Lower leg skin (tissue), 3 donors: ENCODE measurements around the gene SLC43A2.

ENCODE experiments used
- POLR2A ChIP-seq, 2 donors: fragments of 450-650 bp; IDR thresholded peaks; one replicate each; pipeline ENCODE4 v1.6.1; 2016 to 2017; ENCODE audit warnings: antibody characterized with exemption in 2 of 2, mild to moderate bottlenecking in 1 of 2, moderate library complexity in 1 of 2
- TF ChIP-seq, protein P1 (sequence below), 3 donors: fragments of 450-650 bp; IDR thresholded peaks; one replicate each; pipeline ENCODE4 v1.5.1; 2016; ENCODE audit warnings: antibody characterized with exemption in 3 of 3, mild to moderate bottlenecking in 3 of 3, moderate library complexity in 2 of 3

DNA sequence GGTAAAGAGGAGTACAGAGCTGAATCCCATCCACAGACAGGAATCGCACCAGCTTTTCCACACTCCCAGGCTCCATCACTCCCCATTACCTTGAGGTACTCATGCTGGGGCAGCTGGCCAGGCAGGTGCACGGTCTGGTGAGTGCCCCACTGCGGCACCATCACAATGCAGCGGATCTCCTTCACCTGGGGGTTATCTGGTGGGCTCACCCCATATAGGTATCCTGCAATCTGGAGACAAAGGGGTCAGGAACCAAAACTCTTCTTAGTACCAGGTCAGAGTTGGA is 22.9 kb upstream of the SLC43A2 start:
- TF ChIP-seq POLR2A (IDR thresholded peaks at IDR 0.05), result no peak
- TF ChIP-seq, protein P1, sequence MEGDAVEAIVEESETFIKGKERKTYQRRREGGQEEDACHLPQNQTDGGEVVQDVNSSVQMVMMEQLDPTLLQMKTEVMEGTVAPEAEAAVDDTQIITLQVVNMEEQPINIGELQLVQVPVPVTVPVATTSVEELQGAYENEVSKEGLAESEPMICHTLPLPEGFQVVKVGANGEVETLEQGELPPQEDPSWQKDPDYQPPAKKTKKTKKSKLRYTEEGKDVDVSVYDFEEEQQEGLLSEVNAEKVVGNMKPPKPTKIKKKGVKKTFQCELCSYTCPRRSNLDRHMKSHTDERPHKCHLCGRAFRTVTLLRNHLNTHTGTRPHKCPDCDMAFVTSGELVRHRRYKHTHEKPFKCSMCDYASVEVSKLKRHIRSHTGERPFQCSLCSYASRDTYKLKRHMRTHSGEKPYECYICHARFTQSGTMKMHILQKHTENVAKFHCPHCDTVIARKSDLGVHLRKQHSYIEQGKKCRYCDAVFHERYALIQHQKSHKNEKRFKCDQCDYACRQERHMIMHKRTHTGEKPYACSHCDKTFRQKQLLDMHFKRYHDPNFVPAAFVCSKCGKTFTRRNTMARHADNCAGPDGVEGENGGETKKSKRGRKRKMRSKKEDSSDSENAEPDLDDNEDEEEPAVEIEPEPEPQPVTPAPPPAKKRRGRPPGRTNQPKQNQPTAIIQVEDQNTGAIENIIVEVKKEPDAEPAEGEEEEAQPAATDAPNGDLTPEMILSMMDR (IDR thresholded peaks at IDR 0.05), result no peak
